ENCODE measurements around the gene CACNG1. TPM values are rescaled to one million over a fixed set of nuclear protein-coding genes. Genes with fewer than 3 reads are reported as not detected.

The CACNG1 gene
- total and polyA plus RNA-seq, 3 donors from 2014 or later: 0.69 TPM; not detected in 2

GRCh38 chr17:67054608-67055007, 10.3 kb downstream of the CACNG1 start:
- Histone ChIP-seq H3K4me3 (no peak overlapping the region), H3K27me3 (no peaks in the 10 kb centered on the region), H3K9me3 (no peaks in the 10 kb centered on the region), H3K4me1 (no peaks in the 10 kb centered on the region), H3K27ac (no peak overlapping the region), H3K36me3 (ENCODE audit: low read depth, missing control alignments) (no peaks in the 10 kb centered on the region)
- intact Hi-C loops (cut with DNase I; ENCODE audit: low total_unique reads): no loop called here
- TF ChIP-seq, protein P1, sequence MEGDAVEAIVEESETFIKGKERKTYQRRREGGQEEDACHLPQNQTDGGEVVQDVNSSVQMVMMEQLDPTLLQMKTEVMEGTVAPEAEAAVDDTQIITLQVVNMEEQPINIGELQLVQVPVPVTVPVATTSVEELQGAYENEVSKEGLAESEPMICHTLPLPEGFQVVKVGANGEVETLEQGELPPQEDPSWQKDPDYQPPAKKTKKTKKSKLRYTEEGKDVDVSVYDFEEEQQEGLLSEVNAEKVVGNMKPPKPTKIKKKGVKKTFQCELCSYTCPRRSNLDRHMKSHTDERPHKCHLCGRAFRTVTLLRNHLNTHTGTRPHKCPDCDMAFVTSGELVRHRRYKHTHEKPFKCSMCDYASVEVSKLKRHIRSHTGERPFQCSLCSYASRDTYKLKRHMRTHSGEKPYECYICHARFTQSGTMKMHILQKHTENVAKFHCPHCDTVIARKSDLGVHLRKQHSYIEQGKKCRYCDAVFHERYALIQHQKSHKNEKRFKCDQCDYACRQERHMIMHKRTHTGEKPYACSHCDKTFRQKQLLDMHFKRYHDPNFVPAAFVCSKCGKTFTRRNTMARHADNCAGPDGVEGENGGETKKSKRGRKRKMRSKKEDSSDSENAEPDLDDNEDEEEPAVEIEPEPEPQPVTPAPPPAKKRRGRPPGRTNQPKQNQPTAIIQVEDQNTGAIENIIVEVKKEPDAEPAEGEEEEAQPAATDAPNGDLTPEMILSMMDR (IDR thresholded peaks at IDR 0.05): no peak
- DNase-seq: no peak
- WGBS, 2 donors: 79 to 83% methylated on average over 5 of the region's 5 CpGs

- TF ChIP-seq, protein P1 (IDR thresholded peaks at IDR 0.05): no peak
- no peak for TF ChIP-seq POLR2A (IDR thresholded peaks at IDR 0.05)
- Histone ChIP-seq H3K9me3 (no peaks in the 10 kb centered on the region), H3K27me3 (no peaks in the 10 kb centered on the region), H3K4me1 (no peaks in the 10 kb centered on the region), H3K27ac (no peak overlapping the region), H3K4me3 (no peak overlapping the region), H3K36me3 (ENCODE audit: low read depth, missing control alignments) (no peaks in the 10 kb centered on the region)
- whole genome bisulfite sequencing, 2 donors: 88 to 98% methylated on average over 7 to 19 of the region's 19 CpGs
- DNase-seq: no peak
- intact Hi-C loops (cut with DNase I; ENCODE audit: low total_unique reads): no loop called here
Measured at GRCh38 chr17:67055041-67055443, 10.7 kb downstream of the CACNG1 start.

DNA sequence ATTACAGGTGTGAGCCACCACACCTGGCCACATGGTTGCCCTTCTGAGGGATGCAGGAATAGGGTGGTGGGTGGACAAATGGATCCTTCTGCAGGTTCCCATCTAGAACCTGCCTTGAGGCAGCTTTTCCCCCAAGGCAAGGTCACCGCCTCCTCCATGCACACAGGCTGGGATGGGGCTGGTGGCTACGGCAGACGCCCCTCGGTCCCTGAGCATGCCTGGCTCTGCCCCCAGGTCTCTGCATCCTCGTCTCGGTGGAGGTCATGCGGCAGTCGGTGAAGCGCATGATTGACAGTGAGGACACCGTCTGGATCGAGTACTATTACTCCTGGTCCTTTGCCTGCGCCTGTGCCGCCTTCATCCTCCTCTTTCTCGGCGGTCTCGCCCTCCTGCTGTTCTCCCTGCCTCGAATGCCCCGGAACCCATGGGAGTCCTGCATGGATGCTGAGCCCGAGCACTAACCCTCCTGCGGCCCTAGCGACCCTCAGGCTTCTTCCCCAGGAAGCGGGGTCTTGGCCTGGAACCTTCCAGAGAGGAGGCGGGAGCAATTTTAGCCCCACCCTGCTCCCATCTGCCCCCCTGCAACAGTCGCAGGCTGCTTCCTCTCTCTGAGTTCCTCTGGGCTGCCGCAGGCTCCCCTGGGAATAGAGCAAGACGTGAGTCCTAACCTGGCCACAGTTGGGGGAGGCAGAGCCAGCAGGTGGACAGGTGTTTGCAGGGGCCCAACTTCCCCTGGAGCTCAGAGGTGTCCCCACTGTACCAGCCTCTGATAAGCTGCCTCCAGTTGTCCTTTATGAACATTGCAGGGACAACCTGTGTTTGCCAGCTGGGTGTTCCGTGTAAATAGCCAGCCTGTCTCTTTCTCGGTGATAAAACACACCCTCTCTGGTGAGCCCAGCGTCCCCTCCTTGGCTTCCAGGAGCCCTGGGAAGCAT, 11.7 kb downstream of the CACNG1 start:
- no peaks in the 10 kb centered on the region for H3K36me3 ChIP-seq (ENCODE audit: low read depth, missing control alignments)
- intact Hi-C loops (cut with DNase I; ENCODE audit: low total_unique reads): no loop called here
- H3K27me3 ChIP-seq: no peaks in the 10 kb centered on the region
- no peak for TF ChIP-seq POLR2A (IDR thresholded peaks at IDR 0.05)
- TF ChIP-seq, protein P1 (IDR thresholded peaks at IDR 0.05): no peak
- WGBS, 2 donors: 87 to 91% methylated on average over 26 to 29 of the region's 29 CpGs
- H3K9me3 ChIP-seq: no peaks in the 10 kb centered on the region
- no peaks in the 10 kb centered on the region for H3K4me1 ChIP-seq
- no peak overlapping the region for H3K4me3 ChIP-seq
- no peak for DNase-seq
- H3K27ac ChIP-seq: no peak overlapping the region

- intact Hi-C loops (cut with DNase I; ENCODE audit: low total_unique reads): no loop called here
- TF ChIP-seq, protein P1 (IDR thresholded peaks at IDR 0.05): no peak
- TF ChIP-seq POLR2A (IDR thresholded peaks at IDR 0.05): no peak
- 90 to 91% methylated on average over 18 of the region's 18 CpGs for WGBS, 2 donors
- Histone ChIP-seq H3K27me3 (no peaks in the 10 kb centered on the region), H3K27ac (no peak overlapping the region), H3K36me3 (ENCODE audit: low read depth, missing control alignments) (no peaks in the 10 kb centered on the region), H3K4me3 (no peak overlapping the region), H3K4me1 (no peaks in the 10 kb centered on the region), H3K9me3 (no peaks in the 10 kb centered on the region)
- no peak for DNase-seq
Measured at GRCh38 chr17:67056746-67057490, 12.6 kb downstream of the CACNG1 start.

Measured in testis (tissue), 3 donors.